ENCODE data around the gene HCAR3.
"Not testable (repeated sequence)": the region's sequence is repeated elsewhere in the genome, so short reads cannot be mapped to it uniquely, and the experiment has no call there.

GRCh38 chr12:122716658-122717057 lies at the start of gene HCAR3:
- TF ChIP-seq CTCF (IDR thresholded peaks at IDR 0.05); EZH2 (IDR thresholded peaks at IDR 0.05; ENCODE audit: borderline replicate concordance, insufficient read depth, low read depth, low read length, poor library complexity, severe bottlenecking): not testable (repeated sequence)

All from B cell (primary cell).